Measurements from ENCODE around the gene FHIP1A.

- TF ChIP-seq CTCF (IDR thresholded peaks at IDR 0.05 in 4 of 5, conservative IDR thresholded peaks at IDR 0.05 in 1 of 5) (no peak), POLR2A (IDR thresholded peaks at IDR 0.05) (no peak)
Observed at GRCh38 chr4:151432654-151433053, 23.7 kb downstream of the FHIP1A start.

Data from gastrocnemius medialis (tissue), 4 donors.